Liver (tissue), 3 donors: ENCODE results near the gene SORCS2.

Experiments
- FOXA1 ChIP-seq: IDR thresholded peaks from 2 replicates; pipeline ENCODE4 v1.6.1; 2016; ENCODE audit warnings: antibody characterized with exemption
- GABPA ChIP-seq, 2 donors: IDR thresholded peaks in 1 of 2; conservative IDR thresholded peaks in 1 of 2; 2 replicates each; pipeline ENCODE4 v1.6.1; 2016; ENCODE audit warnings: antibody characterized with exemption in 2 of 2, mild to moderate bottlenecking in 1 of 2, moderate library complexity in 1 of 2
- RAD21 ChIP-seq, 2 donors: IDR thresholded peaks; 2 replicates each; pipeline ENCODE4 v1.6.1; 2016; ENCODE audit warnings: antibody characterized with exemption in 2 of 2, mild to moderate bottlenecking in 2 of 2
- REST ChIP-seq: IDR thresholded peaks from 2 replicates; pipeline ENCODE4 v1.6.1; 2016; ENCODE audit warnings: antibody characterized with exemption, mild to moderate bottlenecking
- SP1 ChIP-seq: IDR thresholded peaks from 2 replicates; pipeline ENCODE4 v1.6.1; 2018; ENCODE audit warnings: antibody characterized with exemption, mild to moderate bottlenecking
- YY1 ChIP-seq: IDR thresholded peaks from 2 replicates; pipeline ENCODE4 v1.6.1; 2016; ENCODE audit warnings: antibody characterized with exemption, mild to moderate bottlenecking
- ZBTB33 ChIP-seq: IDR thresholded peaks from 2 replicates; pipeline ENCODE4 v1.6.1; 2016; ENCODE audit warnings: antibody characterized with exemption
- TF ChIP-seq, protein P1 (sequence below): fragments of 150-350 bp; IDR thresholded peaks from 2 replicates; pipeline ENCODE4 v1.5.1; 2017; ENCODE audit warnings: improper control_type of control experiment, low read depth, low read length; ENCODE audit not compliant: missing input control
- donor health status: healthy.
- donor health status: healthy.

GRCh38 chr4:7621252-7622035, 429.1 kb downstream of the SORCS2 start:
- TF ChIP-seq, protein P1, sequence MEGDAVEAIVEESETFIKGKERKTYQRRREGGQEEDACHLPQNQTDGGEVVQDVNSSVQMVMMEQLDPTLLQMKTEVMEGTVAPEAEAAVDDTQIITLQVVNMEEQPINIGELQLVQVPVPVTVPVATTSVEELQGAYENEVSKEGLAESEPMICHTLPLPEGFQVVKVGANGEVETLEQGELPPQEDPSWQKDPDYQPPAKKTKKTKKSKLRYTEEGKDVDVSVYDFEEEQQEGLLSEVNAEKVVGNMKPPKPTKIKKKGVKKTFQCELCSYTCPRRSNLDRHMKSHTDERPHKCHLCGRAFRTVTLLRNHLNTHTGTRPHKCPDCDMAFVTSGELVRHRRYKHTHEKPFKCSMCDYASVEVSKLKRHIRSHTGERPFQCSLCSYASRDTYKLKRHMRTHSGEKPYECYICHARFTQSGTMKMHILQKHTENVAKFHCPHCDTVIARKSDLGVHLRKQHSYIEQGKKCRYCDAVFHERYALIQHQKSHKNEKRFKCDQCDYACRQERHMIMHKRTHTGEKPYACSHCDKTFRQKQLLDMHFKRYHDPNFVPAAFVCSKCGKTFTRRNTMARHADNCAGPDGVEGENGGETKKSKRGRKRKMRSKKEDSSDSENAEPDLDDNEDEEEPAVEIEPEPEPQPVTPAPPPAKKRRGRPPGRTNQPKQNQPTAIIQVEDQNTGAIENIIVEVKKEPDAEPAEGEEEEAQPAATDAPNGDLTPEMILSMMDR = no peak
- TF ChIP-seq YY1 = no peak
- TF ChIP-seq GABPA (IDR thresholded peaks at IDR 0.05 in 1 of 2, conservative IDR thresholded peaks at IDR 0.05 in 1 of 2) = no peak
- TF ChIP-seq SP1 = no peak
- no peak for TF ChIP-seq ZBTB33
- TF ChIP-seq RAD21 (IDR thresholded peaks at IDR 0.05) = no peak
- no peak for TF ChIP-seq REST
- TF ChIP-seq FOXA1 = no peak
